Measurements from ENCODE around the gene ZBED5. TPM values are rescaled to one million over a fixed set of nuclear protein-coding genes. Genes with fewer than 3 reads are reported as not detected.
"Not testable (repeated sequence)": the region's sequence is repeated elsewhere in the genome, so short reads cannot be mapped to it uniquely, and the experiment has no call there.

ZBED5 gene
- total RNA-seq, 1 donor from 2014 or later, result 95.0 TPM

- Mint-ChIP-seq H3K4me1 (ENCODE audit: low read depth) (no peaks in the 10 kb centered on the region), H3K9me3 (ENCODE audit: low read depth) (peaks cover 14% of the 10 kb centered on the region), H3K4me3 (ENCODE audit: low read depth) (no peak overlapping the region), H3K27me3 (no peaks in the 10 kb centered on the region), H3K36me3 (ENCODE audit: insufficient read depth) (peaks cover 2% of the 10 kb centered on the region), H3K27ac (no peak overlapping the region)
- TF ChIP-seq, protein P1, sequence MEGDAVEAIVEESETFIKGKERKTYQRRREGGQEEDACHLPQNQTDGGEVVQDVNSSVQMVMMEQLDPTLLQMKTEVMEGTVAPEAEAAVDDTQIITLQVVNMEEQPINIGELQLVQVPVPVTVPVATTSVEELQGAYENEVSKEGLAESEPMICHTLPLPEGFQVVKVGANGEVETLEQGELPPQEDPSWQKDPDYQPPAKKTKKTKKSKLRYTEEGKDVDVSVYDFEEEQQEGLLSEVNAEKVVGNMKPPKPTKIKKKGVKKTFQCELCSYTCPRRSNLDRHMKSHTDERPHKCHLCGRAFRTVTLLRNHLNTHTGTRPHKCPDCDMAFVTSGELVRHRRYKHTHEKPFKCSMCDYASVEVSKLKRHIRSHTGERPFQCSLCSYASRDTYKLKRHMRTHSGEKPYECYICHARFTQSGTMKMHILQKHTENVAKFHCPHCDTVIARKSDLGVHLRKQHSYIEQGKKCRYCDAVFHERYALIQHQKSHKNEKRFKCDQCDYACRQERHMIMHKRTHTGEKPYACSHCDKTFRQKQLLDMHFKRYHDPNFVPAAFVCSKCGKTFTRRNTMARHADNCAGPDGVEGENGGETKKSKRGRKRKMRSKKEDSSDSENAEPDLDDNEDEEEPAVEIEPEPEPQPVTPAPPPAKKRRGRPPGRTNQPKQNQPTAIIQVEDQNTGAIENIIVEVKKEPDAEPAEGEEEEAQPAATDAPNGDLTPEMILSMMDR (IDR thresholded peaks at IDR 0.05; ENCODE audit: unreplicated experiment), result no peak
- DNase-seq (ENCODE audit: low spot score, unreplicated experiment), result no peak
Observed at GRCh38 chr11:10887307-10887706, 29.5 kb upstream of the ZBED5 start.

DNA sequence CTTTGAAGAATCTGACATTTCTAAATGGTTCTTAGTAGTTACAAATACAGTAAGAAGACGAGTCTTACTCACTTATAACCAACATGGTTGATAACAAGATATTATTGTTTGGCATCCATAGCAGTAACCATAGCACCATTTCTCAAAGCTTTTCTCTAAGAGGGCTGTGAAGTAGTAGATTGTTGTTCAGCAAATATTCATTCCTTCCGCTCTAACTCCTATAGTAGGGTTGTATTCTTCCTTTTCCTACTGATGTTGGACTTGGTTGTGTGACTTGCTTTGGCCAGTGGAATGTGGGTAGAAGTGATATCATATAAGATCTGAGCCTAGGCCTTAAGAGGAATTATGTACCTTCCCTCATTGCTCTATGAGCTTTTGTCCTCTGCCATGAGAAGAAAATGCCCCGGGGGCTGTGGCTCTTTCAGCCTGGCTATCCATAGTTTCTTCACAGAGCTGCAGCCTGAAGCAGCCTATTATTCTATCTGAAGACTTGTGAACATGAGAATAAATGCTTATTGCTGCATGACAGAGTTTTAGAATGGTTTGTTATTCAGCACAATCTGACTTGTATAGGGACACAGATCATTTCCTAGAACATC is 28.9 kb upstream of the ZBED5 start:
- no peak for DNase-seq (ENCODE audit: low spot score, unreplicated experiment)
- TF ChIP-seq, protein P1 (IDR thresholded peaks at IDR 0.05; ENCODE audit: unreplicated experiment), result no peak
- H3K9me3 Mint-ChIP-seq (ENCODE audit: low read depth), result peaks cover 14% of the 10 kb centered on the region
- H3K36me3 Mint-ChIP-seq (ENCODE audit: insufficient read depth), result peaks cover 2% of the 10 kb centered on the region
- H3K27ac Mint-ChIP-seq, result no peak overlapping the region
- no peaks in the 10 kb centered on the region for H3K4me1 Mint-ChIP-seq (ENCODE audit: low read depth)
- no peak overlapping the region for H3K4me3 Mint-ChIP-seq (ENCODE audit: low read depth)
- H3K27me3 Mint-ChIP-seq, result no peaks in the 10 kb centered on the region

- Mint-ChIP-seq H3K4me3 (ENCODE audit: low read depth) (no peak overlapping the region), H3K36me3 (ENCODE audit: insufficient read depth) (peaks cover 2% of the 10 kb centered on the region), H3K4me1 (ENCODE audit: low read depth) (no peaks in the 10 kb centered on the region), H3K27ac (no peak overlapping the region), H3K27me3 (no peaks in the 10 kb centered on the region), H3K9me3 (ENCODE audit: low read depth) (peaks cover 14% of the 10 kb centered on the region)
- TF ChIP-seq, protein P1 (IDR thresholded peaks at IDR 0.05; ENCODE audit: unreplicated experiment), result no peak
- no peak for DNase-seq (ENCODE audit: low spot score, unreplicated experiment)
Observed at GRCh38 chr11:10885703-10886363, 28.0 kb upstream of the ZBED5 start.

GRCh38 chr11:10884292-10884691 is 26.4 kb upstream of the ZBED5 start:
- H3K9me3 Mint-ChIP-seq (ENCODE audit: low read depth); H3K36me3 Mint-ChIP-seq (ENCODE audit: insufficient read depth); H3K27me3 Mint-ChIP-seq; DNase-seq (ENCODE audit: low spot score, unreplicated experiment); H3K4me3 Mint-ChIP-seq (ENCODE audit: low read depth); H3K27ac Mint-ChIP-seq; H3K4me1 Mint-ChIP-seq (ENCODE audit: low read depth): not testable (repeated sequence)

GRCh38 chr11:10881892-10882291 is 24.0 kb upstream of the ZBED5 start:
- peaks cover 2% of the 10 kb centered on the region for H3K36me3 Mint-ChIP-seq (ENCODE audit: insufficient read depth)
- no peak overlapping the region for H3K4me3 Mint-ChIP-seq (ENCODE audit: low read depth)
- no peak for DNase-seq (ENCODE audit: low spot score, unreplicated experiment)
- peaks cover 8% of the 10 kb centered on the region for H3K9me3 Mint-ChIP-seq (ENCODE audit: low read depth)
- no peaks in the 10 kb centered on the region for H3K27me3 Mint-ChIP-seq
- H3K4me1 Mint-ChIP-seq (ENCODE audit: low read depth), result no peaks in the 10 kb centered on the region
- TF ChIP-seq, protein P1 (IDR thresholded peaks at IDR 0.05; ENCODE audit: unreplicated experiment), result no peak
- H3K27ac Mint-ChIP-seq, result no peak overlapping the region

Measured in progenitor cell of endocrine pancreas (in vitro differentiated cells).